Measurements from ENCODE around the gene PBRM1.
A peak's percentile ranks its signal among the peaks of the same experiment; 100 is the strongest.

PBRM1 gene

GRCh38 chr3:52574056-52574965 lies 111.4 kb downstream of the PBRM1 start:
- no peak for DNase-seq

- no peak for DNase-seq
Observed at GRCh38 chr3:52572221-52572620, 113.5 kb downstream of the PBRM1 start.

GRCh38 chr3:52570076-52570475 lies 115.6 kb downstream of the PBRM1 start:
- DNase-seq = peak; percentile 8

GRCh38 chr3:52568069-52568468 lies 117.6 kb downstream of the PBRM1 start:
- no peak for DNase-seq

GRCh38 chr3:52563984-52564383 lies 121.7 kb downstream of the PBRM1 start:
- DNase-seq = no peak

GRCh38 chr3:52561028-52561747 lies 124.5 kb downstream of the PBRM1 start:
- peak; percentile 13 for DNase-seq

GRCh38 chr3:52558436-52558835 lies 127.3 kb downstream of the PBRM1 start:
- DNase-seq = no peak

GRCh38 chr3:52557011-52557960 lies 128.4 kb downstream of the PBRM1 start:
- no peak for DNase-seq

GRCh38 chr3:52555056-52555455 lies 130.7 kb downstream of the PBRM1 start:
- DNase-seq = peak; percentile 53

- DNase-seq = no peak
Observed at GRCh38 chr3:52554026-52554755, 131.5 kb downstream of the PBRM1 start.

- DNase-seq = no peak
Observed at GRCh38 chr3:52552089-52552488, 133.6 kb downstream of the PBRM1 start.

- no peak for DNase-seq
Observed at GRCh38 chr3:52551118-52551517, 134.6 kb downstream of the PBRM1 start.

- DNase-seq = no peak
Observed at GRCh38 chr3:52547143-52547542, 138.6 kb downstream of the PBRM1 start.

- peak; percentile 31 for DNase-seq
Observed at GRCh38 chr3:52546111-52546901, 139.4 kb downstream of the PBRM1 start.

- no peak for DNase-seq
Observed at GRCh38 chr3:52544937-52545336, 140.8 kb downstream of the PBRM1 start.

- no peak for DNase-seq
Observed at GRCh38 chr3:52541050-52541449, 144.7 kb downstream of the PBRM1 start.

GRCh38 chr3:52539010-52539653 lies 146.6 kb downstream of the PBRM1 start:
- DNase-seq = no peak

GRCh38 chr3:52537726-52538421 lies 147.8 kb downstream of the PBRM1 start:
- no peak for DNase-seq

GRCh38 chr3:52537165-52537620 lies 148.5 kb downstream of the PBRM1 start:
- no peak for DNase-seq
